Kidney (tissue), 14 donors: Measurements from ENCODE around the gene SENP2. TPM values are rescaled to one million over a fixed set of nuclear protein-coding genes. Genes with fewer than 3 reads are reported as not detected.

ENCODE experiments used
- DNase-seq, 5 donors: peaks; one replicate each; pipeline ENCODE4 v3.0.0-alpha.2; 2013 to 2020
- FAIRE-seq: peaks from 2 replicates; lab custom pipeline; 2012; peaks lifted over from hg19 to GRCh38; lab: Jason Lieb, UNC
- H3K27ac ChIP-seq, 2 donors: one replicate each; pipeline ENCODE4 v1.7.0; 2013; ENCODE audit warnings: low read depth in 2 of 2, low read length in 2 of 2, inconsistent platforms in 1 of 2
- H3K27me3 ChIP-seq: one replicate; pipeline ENCODE4 v1.7.1; 2013; ENCODE audit warnings: low read length, inconsistent platforms; ENCODE audit not compliant: control insufficient read depth, insufficient read depth
- H3K36me3 ChIP-seq, 3 donors: one replicate each; pipeline versions ENCODE4 v1.7.0 to v1.7.1; 2013; ENCODE audit warnings: low read length in 3 of 3, control low read depth in 1 of 3, inconsistent platforms in 1 of 3; ENCODE audit not compliant: insufficient read depth in 3 of 3, control insufficient read depth in 2 of 3
- H3K4me1 ChIP-seq, 3 donors: one replicate each; pipeline versions ENCODE4 v1.7.0 to v1.7.1; 2013; ENCODE audit warnings: low read length in 3 of 3, inconsistent platforms in 1 of 3, low read depth in 1 of 3; ENCODE audit not compliant: control insufficient read depth in 2 of 3, insufficient read depth in 2 of 3
- H3K4me3 ChIP-seq, 3 donors: one replicate each; pipeline versions ENCODE4 v1.7.0 to v1.8.1; 2013; ENCODE audit warnings: low read length in 3 of 3, control low read depth in 1 of 3, inconsistent platforms in 1 of 3
- H3K9ac ChIP-seq, 3 donors: one replicate each; pipeline versions ENCODE4 v1.7.0 to v1.7.1; 2013; ENCODE audit warnings: low read length in 3 of 3, control low read depth in 1 of 3, inconsistent platforms in 1 of 3
- H3K9me3 ChIP-seq, 3 donors: one replicate each; pipeline versions ENCODE4 v1.7.0 to v1.7.1; 2013; ENCODE audit warnings: low read length in 3 of 3, control low read depth in 1 of 3, inconsistent platforms in 1 of 3; ENCODE audit not compliant: control insufficient read depth in 2 of 3, insufficient read depth in 1 of 3
- intact Hi-C: fragments of 100-400 bp; cut with DNase I; formaldehyde crosslinking; loops from one replicate; pipeline ENCODE4 v1.11.1; 2022
- polyA plus RNA-seq: library from polyadenylated mRNA; stranded (reverse); fragments of 350-450 nt; fragmentation: Illumina TruSeq; extraction: RNeasy Lipid Tissue Mini Kit (QIAGEN cat#74804); gene quantifications from one replicate; pipeline ENCODE4 v1.2.3, GENCODE V29; 2014; ENCODE audit warnings: low read depth, low replicate concordance; ENCODE audit not compliant: insufficient read depth
- total RNA-seq: library from RNA; stranded (reverse); fragmentation: NEBNext Ultra II Directional; extraction: Animal tissue kit (Norgen Biotek cat#: 25700); gene quantifications from one replicate; pipeline ENCODE4 v1.2.1, GENCODE V29; 2021
- TF ChIP-seq, protein P1 (sequence below): IDR thresholded peaks from 3 replicates; pipeline ENCODE4 v1.5.1; 2012; ENCODE audit warnings: mild to moderate bottlenecking, moderate library complexity, borderline replicate concordance; ENCODE audit not compliant: insufficient read depth; ENCODE audit errors: extremely low read depth
- donor health status: control.
- donor health status: control.
- donor health status: control.
- donor health status: control.
- donor health status: control.
- donor health status: DM: yes; HTN: yes; CAD: no.
- donor health status: Normal renal cell carcinoma (clear cell type).

Gene SENP2
- total and polyA plus RNA-seq, 2 donors from 2014 or later, result 10.8 to 29.6 TPM

DNA sequence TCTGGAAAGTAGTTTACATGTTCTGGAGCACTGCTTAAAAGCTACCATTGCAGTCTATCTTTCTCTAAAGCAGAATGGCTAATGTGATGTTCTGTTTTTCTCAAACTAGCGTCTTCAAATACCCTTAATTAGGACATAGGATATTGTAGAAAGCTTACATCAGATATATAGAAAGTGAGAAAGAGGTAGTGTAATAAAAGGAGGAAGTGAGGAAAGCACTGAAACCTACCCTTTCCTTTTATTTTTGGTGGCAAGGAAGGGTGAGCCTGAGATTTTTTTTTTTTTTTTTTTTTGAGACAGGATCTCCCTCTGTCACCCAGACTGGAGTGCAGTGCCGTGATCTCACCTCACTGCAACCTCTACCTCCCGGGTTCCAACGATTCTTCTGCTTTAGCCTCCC is 9.4 kb downstream of the SENP2 start:
- intact Hi-C loops, result no loop called here
- no peaks in the 10 kb centered on the region for H3K27me3 ChIP-seq
- no peak overlapping the region for H3K27ac ChIP-seq
- no peak overlapping the region for H3K4me3 ChIP-seq
- no peaks in the 10 kb centered on the region for H3K9me3 ChIP-seq
- no peaks in the 10 kb centered on the region for H3K4me1 ChIP-seq
- H3K36me3 ChIP-seq, result peaks cover 0 to 28% (median 0%) of the 10 kb centered on the region in 3 donors
- DNase-seq (no peak), FAIRE-seq (no peak)
- TF ChIP-seq, protein P1, sequence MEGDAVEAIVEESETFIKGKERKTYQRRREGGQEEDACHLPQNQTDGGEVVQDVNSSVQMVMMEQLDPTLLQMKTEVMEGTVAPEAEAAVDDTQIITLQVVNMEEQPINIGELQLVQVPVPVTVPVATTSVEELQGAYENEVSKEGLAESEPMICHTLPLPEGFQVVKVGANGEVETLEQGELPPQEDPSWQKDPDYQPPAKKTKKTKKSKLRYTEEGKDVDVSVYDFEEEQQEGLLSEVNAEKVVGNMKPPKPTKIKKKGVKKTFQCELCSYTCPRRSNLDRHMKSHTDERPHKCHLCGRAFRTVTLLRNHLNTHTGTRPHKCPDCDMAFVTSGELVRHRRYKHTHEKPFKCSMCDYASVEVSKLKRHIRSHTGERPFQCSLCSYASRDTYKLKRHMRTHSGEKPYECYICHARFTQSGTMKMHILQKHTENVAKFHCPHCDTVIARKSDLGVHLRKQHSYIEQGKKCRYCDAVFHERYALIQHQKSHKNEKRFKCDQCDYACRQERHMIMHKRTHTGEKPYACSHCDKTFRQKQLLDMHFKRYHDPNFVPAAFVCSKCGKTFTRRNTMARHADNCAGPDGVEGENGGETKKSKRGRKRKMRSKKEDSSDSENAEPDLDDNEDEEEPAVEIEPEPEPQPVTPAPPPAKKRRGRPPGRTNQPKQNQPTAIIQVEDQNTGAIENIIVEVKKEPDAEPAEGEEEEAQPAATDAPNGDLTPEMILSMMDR, result no peak
- H3K9ac ChIP-seq, result no peak overlapping the region

DNA sequence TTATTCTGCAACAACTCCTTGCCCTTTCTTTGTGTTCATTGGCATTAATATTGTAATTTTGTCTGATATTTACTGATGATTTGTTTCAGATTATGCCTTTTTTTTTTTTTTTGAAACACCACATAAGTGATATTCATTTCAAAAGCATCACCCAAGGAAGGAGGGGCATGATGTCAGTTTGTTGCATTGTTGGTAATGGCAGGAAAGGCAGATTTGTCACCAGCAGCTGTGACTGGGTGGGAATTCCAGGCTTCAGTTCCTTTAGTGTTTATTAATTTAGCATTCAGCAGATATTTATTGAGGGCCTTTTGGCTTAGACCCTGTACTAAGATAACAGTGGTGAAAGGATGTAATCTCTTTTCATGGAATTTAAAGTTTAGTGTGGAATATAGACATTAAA is 19.5 kb downstream of the SENP2 start:
- Histone ChIP-seq H3K9ac (no peak overlapping the region), H3K9me3 (no peaks in the 10 kb centered on the region), H3K27me3 (no peaks in the 10 kb centered on the region), H3K4me1 (no peaks in the 10 kb centered on the region), H3K4me3 (no peak overlapping the region), H3K27ac (no peak overlapping the region), H3K36me3 (peaks cover 10 to 47% (median 23%) of the 10 kb centered on the region in 3 donors)
- TF ChIP-seq, protein P1, result no peak
- DNase-seq (no peak), FAIRE-seq (no peak)
- intact Hi-C loops, result no loop called here

DNA sequence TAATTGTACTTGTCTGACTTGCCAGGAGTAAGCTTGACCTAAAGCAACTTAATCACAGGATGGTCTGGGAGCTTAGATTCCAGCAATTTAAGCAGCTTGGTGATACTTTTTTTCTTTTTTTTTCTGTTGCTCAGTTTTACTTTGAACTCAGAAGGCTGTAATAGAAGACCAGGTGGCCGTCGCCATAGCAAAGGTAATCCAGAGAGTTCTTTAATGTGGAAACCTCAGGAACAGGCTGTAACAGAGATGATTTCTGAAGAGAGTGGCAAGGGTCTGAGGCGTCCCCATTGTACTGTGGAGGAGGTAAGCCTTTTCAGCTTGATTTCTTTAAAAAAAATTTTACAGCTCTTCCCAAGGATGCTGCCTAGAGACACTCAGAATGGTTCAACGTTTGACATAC is 20.1 kb downstream of the SENP2 start:
- H3K36me3 ChIP-seq, result peaks cover 8 to 50% (median 25%) of the 10 kb centered on the region in 3 donors

More for the DNA sequence above, 20.1 kb downstream of the SENP2 start:
- H3K27ac ChIP-seq, result no peak overlapping the region
- DNase-seq (peak in 3 of 5 donors; percentile 20 to 47 (median 32)), FAIRE-seq (no peak)
- H3K9ac ChIP-seq, result no peak overlapping the region
- no peaks in the 10 kb centered on the region for H3K27me3 ChIP-seq
- H3K9me3 ChIP-seq, result no peaks in the 10 kb centered on the region
- TF ChIP-seq, protein P1, result no peak
- no peaks in the 10 kb centered on the region for H3K4me1 ChIP-seq
- intact Hi-C loops, result no loop called here
- H3K4me3 ChIP-seq, result no peak overlapping the region
